Measurements from ENCODE around the gene MMP3.
A peak's percentile ranks its signal among the peaks of the same experiment; 100 is the strongest.

MMP3 gene

DNA sequence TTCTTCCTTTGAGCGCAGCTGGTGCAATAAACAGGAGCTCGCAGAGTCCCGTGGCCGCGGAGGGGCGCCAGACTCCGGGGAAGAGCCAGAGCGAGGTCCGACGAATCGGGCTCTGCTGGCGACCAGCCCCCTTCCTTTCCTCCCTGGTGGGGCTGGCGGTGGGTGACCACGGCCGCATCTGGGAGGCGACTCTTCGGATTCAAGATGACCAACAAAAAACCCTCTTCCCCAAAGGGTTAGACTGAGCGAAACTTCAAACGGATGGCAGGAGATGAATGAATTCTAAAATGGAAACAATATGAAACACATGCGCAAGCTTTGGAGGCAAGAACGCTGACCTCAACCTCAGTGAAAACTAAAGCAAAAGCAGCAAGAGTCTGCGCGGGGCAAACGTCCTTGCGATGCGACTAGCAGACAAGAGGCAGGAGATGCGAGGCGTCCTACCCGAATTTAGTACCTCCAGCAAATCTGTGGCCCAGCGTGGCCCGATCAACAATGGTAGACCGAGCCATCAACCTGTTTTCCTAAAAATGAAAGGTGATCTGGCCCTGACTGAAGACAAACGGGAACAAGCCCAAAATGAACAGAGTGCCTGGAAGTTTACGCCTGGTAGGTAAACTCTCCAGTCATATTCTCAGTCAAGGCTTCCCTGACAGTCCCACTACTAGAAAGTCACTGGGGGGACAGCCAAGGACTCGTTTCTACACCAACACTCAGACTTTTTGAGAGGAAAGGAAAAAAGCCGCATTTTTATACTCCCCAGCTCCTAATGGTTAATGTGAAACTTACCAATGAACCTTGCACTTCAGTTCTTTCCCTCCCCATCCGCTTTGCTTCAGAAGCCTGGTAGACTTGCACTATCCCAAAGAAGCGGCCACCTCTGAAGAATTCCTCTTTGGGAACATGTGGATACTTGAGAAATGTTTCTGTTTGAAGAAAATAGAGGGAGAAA lies 11.6 kb downstream of the MMP3 start:
- peak; percentile 45 for DNase-seq (ENCODE audit: low read depth)

GRCh38 chr11:102831128-102831488 lies 12.3 kb downstream of the MMP3 start:
- DNase-seq (ENCODE audit: low read depth) = no peak

DNA sequence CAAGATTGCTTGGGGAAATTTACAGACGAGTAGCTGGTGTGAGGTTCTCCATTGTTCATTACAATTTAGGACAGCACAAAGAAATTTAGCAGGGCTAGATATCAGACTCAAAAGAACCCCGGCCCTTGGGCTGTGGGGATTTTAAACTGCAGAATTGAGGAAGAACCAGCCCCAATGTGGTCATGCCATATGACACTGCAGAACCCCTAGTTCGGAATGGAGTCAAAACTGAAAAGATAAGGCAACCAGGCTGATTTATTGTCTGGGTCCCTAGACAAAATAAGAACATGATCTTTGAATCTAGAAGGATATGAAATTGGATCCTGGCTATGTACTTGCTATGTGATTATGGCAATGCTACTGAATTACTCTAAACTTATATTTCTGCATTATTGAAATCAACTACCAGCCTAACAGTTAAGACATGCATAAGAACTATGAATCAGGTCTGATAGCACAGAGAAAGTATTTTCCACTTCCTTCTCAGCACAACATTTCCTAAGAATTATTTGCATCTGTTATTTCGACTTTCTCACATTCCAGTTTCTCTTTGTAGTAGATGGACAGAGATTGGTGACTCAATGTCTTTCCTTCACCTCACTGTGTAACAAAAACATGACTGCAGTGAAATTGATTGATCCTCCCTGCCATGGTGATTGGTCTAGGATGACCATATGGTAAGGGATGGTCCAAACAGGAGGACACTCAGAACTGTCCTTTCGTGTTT lies 13.2 kb downstream of the MMP3 start:
- DNase-seq (ENCODE audit: low read depth) = no peak

GRCh38 chr11:102829316-102830000 lies 14.0 kb downstream of the MMP3 start:
- DNase-seq (ENCODE audit: low read depth) = no peak

DNA sequence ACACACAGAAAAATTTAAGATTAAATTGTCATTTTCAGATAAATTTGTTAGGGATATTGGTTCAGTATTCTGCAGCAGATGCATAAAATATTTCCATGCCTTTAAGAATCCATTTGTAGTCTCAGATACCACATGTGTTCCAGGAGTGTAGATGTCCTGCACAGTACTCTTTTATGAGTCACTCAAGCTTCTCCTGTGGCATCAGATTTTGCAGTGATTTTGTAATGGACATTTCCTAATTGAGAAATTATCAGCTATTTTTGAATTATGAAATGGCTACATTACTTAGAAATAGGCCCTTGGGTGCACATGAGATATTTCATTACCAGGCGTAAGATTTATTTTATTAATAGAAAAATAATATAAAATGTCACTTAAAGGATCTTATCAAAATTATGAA lies 18.9 kb downstream of the MMP3 start:
- no peak for DNase-seq (ENCODE audit: low read depth)

DNA sequence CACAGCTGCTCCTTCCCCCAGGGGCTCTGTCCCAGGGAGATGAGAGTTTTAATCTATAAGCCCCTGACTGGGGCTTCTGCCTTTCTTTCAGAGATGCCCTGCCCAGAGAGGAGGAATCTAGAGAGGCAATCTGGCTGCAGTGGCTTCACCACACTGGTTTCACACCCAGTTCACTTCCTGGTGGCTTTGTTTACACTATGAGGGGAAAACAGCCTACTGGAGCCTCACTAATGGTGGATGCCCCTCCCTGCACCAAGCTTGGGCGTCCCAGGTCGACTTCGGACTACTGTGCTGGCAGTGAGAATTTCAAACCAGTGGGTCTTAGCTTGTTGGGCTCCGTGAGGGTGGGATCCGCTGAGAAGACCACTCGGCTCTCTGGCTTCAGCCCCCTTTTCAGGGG lies 23.9 kb downstream of the MMP3 start:
- no peak for DNase-seq (ENCODE audit: low read depth)

DNA sequence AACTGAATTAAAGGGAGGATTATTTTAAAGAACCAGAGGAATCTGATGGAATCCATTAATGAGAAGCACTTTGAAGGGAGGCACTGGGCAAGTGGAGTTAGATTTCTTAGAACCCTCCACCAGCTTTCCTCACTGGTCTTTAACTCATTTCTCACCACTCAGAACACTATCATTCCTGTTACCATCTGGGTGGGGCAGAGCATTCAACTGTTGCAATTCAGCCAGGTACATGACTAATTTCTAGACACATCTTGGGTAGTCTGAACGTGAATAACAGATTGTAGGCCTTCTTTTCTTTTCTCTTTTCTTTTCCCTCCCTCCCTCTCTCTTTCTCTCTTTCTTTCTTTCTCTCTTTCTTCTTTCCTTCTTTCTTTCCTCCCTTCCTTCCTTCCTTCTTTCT lies 29.9 kb downstream of the MMP3 start:
- no peak for DNase-seq (ENCODE audit: low read depth)

DNA sequence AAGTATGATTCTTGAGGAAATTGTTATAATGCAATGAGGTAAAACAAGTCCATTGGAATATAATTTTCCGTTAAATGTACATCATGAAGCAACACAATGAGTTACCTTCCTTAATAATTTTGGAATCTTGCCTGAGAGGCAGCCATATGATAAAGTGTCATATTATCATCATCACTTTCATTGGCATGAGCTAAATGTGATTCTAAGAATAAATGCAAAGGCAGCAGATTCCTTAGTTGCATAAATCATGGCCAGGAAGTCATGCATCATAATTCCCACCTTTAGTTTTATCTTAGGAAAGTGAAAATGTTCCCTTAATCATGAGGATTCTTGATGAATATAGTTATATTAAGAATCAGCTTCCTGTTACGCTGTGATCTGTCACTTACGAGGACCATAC lies 31.2 kb downstream of the MMP3 start:
- no peak for DNase-seq (ENCODE audit: low read depth)

DNA sequence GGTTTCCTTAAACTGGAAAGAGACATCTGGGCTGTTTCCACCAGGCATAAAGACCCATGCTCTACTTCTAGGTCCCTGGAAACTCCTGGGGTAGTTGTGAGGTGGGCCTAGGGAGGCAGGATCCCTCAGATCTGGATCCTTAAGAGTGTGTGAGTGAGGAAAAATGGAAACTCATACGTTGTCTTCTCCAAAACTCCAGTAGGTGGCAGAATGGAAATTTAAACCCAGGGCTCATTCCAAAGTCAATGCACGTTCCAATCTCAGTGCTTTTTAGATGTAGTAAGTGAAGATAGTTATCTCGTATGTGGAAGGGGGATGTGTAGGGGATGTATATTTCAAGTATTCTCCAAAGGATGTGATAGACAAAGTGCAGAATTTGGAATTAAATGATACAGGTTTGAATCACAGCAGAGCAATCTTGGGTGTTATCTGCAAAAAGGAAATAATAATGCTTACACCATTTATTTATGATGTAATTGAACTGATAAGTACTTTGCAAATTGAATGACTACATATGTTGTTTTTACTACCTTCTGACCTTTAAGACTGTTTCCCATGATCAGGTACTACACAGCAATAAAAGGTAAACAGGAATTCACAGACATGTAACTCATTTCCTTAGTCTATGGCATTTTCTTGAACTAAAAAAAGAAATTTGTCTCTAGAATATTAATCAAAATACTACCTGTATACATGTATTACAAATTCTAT lies 32.3 kb downstream of the MMP3 start:
- peak; percentile 6 for DNase-seq (ENCODE audit: low read depth)

DNA sequence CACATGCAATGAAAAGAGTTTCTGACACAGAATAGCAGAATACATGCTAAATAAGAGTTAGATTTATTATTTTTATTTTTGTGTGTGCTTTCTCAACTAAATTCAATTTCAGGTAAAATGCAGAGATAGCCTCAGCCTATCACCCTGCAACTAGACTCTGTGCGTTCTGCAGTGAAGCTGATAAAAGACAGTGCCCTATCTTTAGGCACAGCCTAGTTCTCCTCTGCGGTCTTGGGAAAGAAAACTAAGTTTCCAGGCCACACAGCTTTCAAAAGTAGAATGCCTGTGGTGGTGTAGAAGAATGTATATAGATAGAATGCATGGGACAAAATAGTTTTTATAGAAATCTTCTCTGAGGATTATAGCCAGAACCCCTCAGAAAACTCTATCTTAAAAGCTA lies 33.4 kb downstream of the MMP3 start:
- DNase-seq (ENCODE audit: low read depth) = no peak

- peak; percentile 2 for DNase-seq (ENCODE audit: low read depth)
Measured at GRCh38 chr11:102807921-102808320, 35.5 kb downstream of the MMP3 start.

GRCh38 chr11:102806296-102806695 lies 37.1 kb downstream of the MMP3 start:
- no peak for DNase-seq (ENCODE audit: low read depth)

DNA sequence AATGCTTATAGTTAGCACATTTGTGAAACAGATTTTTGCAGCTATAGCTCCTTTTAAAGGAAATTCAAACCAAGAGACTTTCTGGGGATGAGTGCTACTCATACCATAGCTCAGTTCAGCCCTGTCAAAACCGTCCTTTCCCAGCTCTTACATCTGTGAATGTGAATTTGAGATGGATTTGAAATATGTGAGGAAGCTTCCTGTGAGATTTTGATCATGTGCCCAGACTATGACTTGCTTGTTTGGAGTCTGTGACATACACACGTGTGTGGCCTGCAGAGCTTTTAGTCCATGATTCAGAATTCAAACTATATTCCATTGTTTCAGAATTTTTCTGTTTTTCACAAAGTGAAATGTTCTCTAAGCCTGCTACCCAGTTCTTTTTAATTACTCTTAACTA lies 41.1 kb downstream of the MMP3 start:
- peak; percentile 51 for DNase-seq (ENCODE audit: low read depth)

DNA sequence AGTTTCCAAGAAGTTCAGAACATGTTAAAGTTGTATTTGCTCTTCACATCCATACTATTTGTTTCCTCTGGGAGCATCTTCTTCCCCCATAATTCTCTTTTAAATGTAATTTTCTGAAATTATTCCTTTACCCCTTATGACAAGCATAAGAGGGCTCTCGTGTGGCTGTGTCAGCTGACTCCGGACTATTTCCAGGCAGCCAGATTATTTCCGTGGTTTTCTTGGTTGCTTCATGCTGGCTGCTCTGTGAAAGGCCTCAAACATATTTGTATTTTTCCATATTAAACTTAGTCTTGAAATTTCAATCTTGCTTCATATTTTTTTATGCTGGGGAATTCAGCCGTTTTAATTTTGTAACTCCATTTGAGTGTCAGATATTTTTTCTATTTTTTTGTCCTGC lies 42.6 kb downstream of the MMP3 start:
- no peak for DNase-seq (ENCODE audit: low read depth)

- no peak for DNase-seq (ENCODE audit: low read depth)
Measured at GRCh38 chr11:102799681-102800340, 43.6 kb downstream of the MMP3 start.

GRCh38 chr11:102798012-102798746 lies 45.2 kb downstream of the MMP3 start, which contains the start of gene MMP1:
TSS of gene MMP1 (minus strand) at chr11:102798160. CDS start at chr11:102798092, 68 bp downstream.
- DNase-seq (ENCODE audit: low read depth) = no peak

DNA sequence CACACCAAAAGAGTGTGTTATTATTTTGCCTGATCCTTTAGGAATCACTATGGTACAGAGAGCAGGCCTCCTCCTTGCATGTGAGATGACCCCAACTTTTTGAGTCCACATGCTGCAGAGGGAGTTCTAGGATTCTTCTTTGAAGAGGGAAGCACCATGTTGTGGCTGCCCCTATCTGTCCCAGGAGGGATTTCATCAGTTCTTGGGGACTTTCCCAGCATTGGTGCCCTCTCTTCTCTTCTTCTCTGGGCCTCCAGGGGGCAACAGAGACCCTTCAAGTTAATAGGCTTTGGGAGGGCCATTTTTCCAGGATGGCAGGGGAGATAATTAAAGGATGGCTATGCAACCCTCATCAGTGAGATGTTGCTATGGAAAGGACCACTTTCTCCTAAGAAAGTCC lies 49.0 kb downstream of the MMP3 start:
- DNase-seq (ENCODE audit: low read depth) = no peak

GRCh38 chr11:102793677-102794290 lies 49.6 kb downstream of the MMP3 start:
- DNase-seq (ENCODE audit: low read depth) = no peak

DNA sequence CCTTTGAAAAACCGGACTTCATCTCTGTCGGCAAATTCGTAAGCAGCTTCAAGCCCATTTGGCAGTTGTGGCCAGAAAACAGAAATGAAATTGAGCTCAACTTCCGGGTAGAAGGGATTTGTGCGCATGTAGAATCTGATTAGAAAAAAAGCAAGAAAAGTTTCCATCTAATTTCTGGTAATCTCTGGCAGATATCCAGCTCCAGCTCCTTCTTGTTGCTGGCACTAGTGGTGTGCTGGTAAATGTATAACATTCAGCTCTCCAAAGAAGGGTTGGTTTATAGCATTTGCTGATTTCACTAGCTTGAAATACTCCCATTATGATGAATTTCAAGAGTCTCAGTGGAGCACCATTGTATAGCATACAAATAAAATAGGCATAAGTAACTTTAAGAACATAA lies 50.8 kb downstream of the MMP3 start:
- DNase-seq (ENCODE audit: low read depth) = no peak

- no peak for DNase-seq (ENCODE audit: low read depth)
Measured at GRCh38 chr11:102791271-102792036, 52.0 kb downstream of the MMP3 start.
